ENCODE data around the gene PXK.

- TF ChIP-seq CTCF (IDR thresholded peaks at IDR 0.05) = no peak
- TF ChIP-seq POLR2A (IDR thresholded peaks at IDR 0.05) = no peak
Observed at GRCh38 chr3:58285334-58285733, 47.4 kb upstream of the PXK start.
